Lung microvascular endothelial cell (primary cell): ENCODE results near the gene GDI2. TPM values are rescaled to one million over a fixed set of nuclear protein-coding genes. Genes with fewer than 3 reads are reported as not detected.

Experiments used
- DNase-seq, 2 donors: peaks; one replicate each; pipeline versions ENCODE4 v3.0.0 to v3.0.0-alpha.2; 2010; ENCODE audit warnings: low read depth in 2 of 2
- total RNA-seq: library from RNA; depleted of rRNA; stranded (reverse); fragments of >200 nt; gene quantifications from 2 replicates; pipeline ENCODE4 v1.2.1, GENCODE V29; 2014

Gene GDI2
- total RNA-seq, 1 donor from 2014 or later = 356 TPM

- DNase-seq = no peak
These were observed 68.4 kb downstream of the GDI2 start for GRCh38 chr10:5744849-5745248.

- no peak for DNase-seq
These were observed 69.5 kb downstream of the GDI2 start for GRCh38 chr10:5743736-5744135.

- no peak for DNase-seq
These were observed 71.1 kb downstream of the GDI2 start for GRCh38 chr10:5742116-5742515.

- no peak for DNase-seq
These were observed 72.0 kb downstream of the GDI2 start for GRCh38 chr10:5741276-5741675.

- no peak for DNase-seq
These were observed 74.8 kb downstream of the GDI2 start for GRCh38 chr10:5738427-5738826.

- DNase-seq = no peak
These were observed 75.9 kb downstream of the GDI2 start for GRCh38 chr10:5737352-5737751.

- DNase-seq = no peak
These were observed 76.6 kb downstream of the GDI2 start for GRCh38 chr10:5736591-5736990.

- no peak for DNase-seq
These were observed 78.1 kb downstream of the GDI2 start for GRCh38 chr10:5735119-5735518.

- no peak for DNase-seq
These were observed 81.1 kb downstream of the GDI2 start for GRCh38 chr10:5732141-5732540.

GRCh38 chr10:5731559-5731958 is 81.7 kb downstream of the GDI2 start:
- DNase-seq = no peak

- no peak for DNase-seq
These were observed 82.5 kb downstream of the GDI2 start for GRCh38 chr10:5730766-5731165.

GRCh38 chr10:5723692-5724091 is 89.5 kb downstream of the GDI2 start:
- no peak for DNase-seq

- no peak for DNase-seq
These were observed 93.1 kb downstream of the GDI2 start for GRCh38 chr10:5720182-5720581.

GRCh38 chr10:5719546-5719945 is 93.7 kb downstream of the GDI2 start:
- no peak for DNase-seq

Other genes with a start within 250 kb of the GDI2 start
- 12.9 and 18.5 TPM in 2 replicates for gene ASB13, start 146.8 kb downstream of the GDI2 start, total RNA-seq
- 34.9 and 53.6 TPM in 2 replicates for gene TASOR2, start 128.6 kb downstream of the GDI2 start, total RNA-seq
- 3.5 and 6.5 TPM in 2 replicates for gene ANKRD16, start 76.5 kb upstream of the GDI2 start, total RNA-seq
- 62.5 and 92.5 TPM in 2 replicates for gene FBH1, start 76.8 kb upstream of the GDI2 start, total RNA-seq
- 8.5 and 12.3 TPM in 2 replicates for gene IL15RA, start 164.1 kb upstream of the GDI2 start, total RNA-seq
- gene IL2RA, start 248.9 kb upstream of the GDI2 start, total RNA-seq = not detected in 2 replicates